Muscle layer of colon (tissue), 2 donors: Measurements from ENCODE around the gene COL25A1.
"Not testable (repeated sequence)": the region's sequence is repeated elsewhere in the genome, so short reads cannot be mapped to it uniquely, and the experiment has no call there.

ENCODE experiments used
- H3K27ac ChIP-seq: one replicate; pipeline ENCODE4 v1.7.0; 2013; ENCODE audit warnings: low read depth, mild to moderate bottlenecking, low read length, moderate library complexity
- H3K27me3 ChIP-seq, 2 donors: one replicate each; pipeline ENCODE4 v1.7.0; 2013; ENCODE audit warnings: low read length in 2 of 2, mild to moderate bottlenecking in 2 of 2; ENCODE audit not compliant: insufficient read depth in 2 of 2, control insufficient read depth in 1 of 2
- H3K36me3 ChIP-seq: one replicate; pipeline ENCODE4 v1.7.0; 2013; ENCODE audit warnings: mild to moderate bottlenecking, low read length; ENCODE audit not compliant: insufficient read depth
- H3K4me1 ChIP-seq: one replicate; pipeline ENCODE4 v1.7.0; 2013; ENCODE audit warnings: mild to moderate bottlenecking, low read length; ENCODE audit not compliant: insufficient read depth
- H3K4me3 ChIP-seq, 2 donors: one replicate each; pipeline ENCODE4 v1.7.0; 2013; ENCODE audit warnings: low read length in 2 of 2, low read depth in 1 of 2, mild to moderate bottlenecking in 1 of 2, moderate library complexity in 1 of 2
- H3K9ac ChIP-seq: one replicate; pipeline ENCODE4 v1.7.0; 2013; ENCODE audit warnings: low read length
- H3K9me3 ChIP-seq: one replicate; pipeline ENCODE4 v1.7.0; 2013; ENCODE audit warnings: mild to moderate bottlenecking, low read length
- donor health status: abdominal sarcoma.
- donor health status: Adenocarcinoma of cecum.

Gene COL25A1

GRCh38 chr4:108941904-108942430 is 360.5 kb downstream of the COL25A1 start:
- H3K27me3 ChIP-seq: no peaks in the 10 kb centered on the region
- H3K9me3 ChIP-seq: no peaks in the 10 kb centered on the region
- no peaks in the 10 kb centered on the region for H3K4me1 ChIP-seq
- no peak overlapping the region for H3K9ac ChIP-seq
- H3K4me3 ChIP-seq: no peak overlapping the region
- no peaks in the 10 kb centered on the region for H3K36me3 ChIP-seq
- no peak overlapping the region for H3K27ac ChIP-seq

- Histone ChIP-seq H3K27me3 (no peaks in the 10 kb centered on the region), H3K4me3 (no peak overlapping the region), H3K9ac (no peak overlapping the region), H3K9me3 (no peaks in the 10 kb centered on the region), H3K36me3 (no peaks in the 10 kb centered on the region), H3K27ac (no peak overlapping the region), H3K4me1 (no peaks in the 10 kb centered on the region)
Measured at GRCh38 chr4:108940634-108941033, 361.8 kb downstream of the COL25A1 start.

GRCh38 chr4:108940149-108940548 is 362.3 kb downstream of the COL25A1 start:
- no peaks in the 10 kb centered on the region for H3K27me3 ChIP-seq
- H3K9me3 ChIP-seq: no peaks in the 10 kb centered on the region
- H3K27ac ChIP-seq: no peak overlapping the region
- H3K4me1 ChIP-seq: no peaks in the 10 kb centered on the region
- no peak overlapping the region for H3K4me3 ChIP-seq
- H3K9ac ChIP-seq: no peak overlapping the region
- H3K36me3 ChIP-seq: no peaks in the 10 kb centered on the region

GRCh38 chr4:108937066-108937465 is 365.4 kb downstream of the COL25A1 start:
- H3K4me3 ChIP-seq: no peak overlapping the region
- H3K4me1 ChIP-seq: no peaks in the 10 kb centered on the region

GRCh38 chr4:108933925-108934324 is 368.5 kb downstream of the COL25A1 start:
- H3K4me1 ChIP-seq, H3K27me3 ChIP-seq, H3K9ac ChIP-seq, H3K9me3 ChIP-seq, H3K36me3 ChIP-seq, H3K27ac ChIP-seq, H3K4me3 ChIP-seq: not testable (repeated sequence)

More at GRCh38 chr4:108937066-108937465, 365.4 kb downstream of the COL25A1 start:
- Histone ChIP-seq H3K36me3 (no peaks in the 10 kb centered on the region), H3K9ac (no peak overlapping the region), H3K27ac (no peak overlapping the region), H3K27me3 (no peaks in the 10 kb centered on the region), H3K9me3 (no peaks in the 10 kb centered on the region)

- H3K4me3 ChIP-seq: no peak overlapping the region
- no peak overlapping the region for H3K9ac ChIP-seq
- no peak overlapping the region for H3K27ac ChIP-seq
- H3K27me3 ChIP-seq: no peaks in the 10 kb centered on the region
- H3K4me1 ChIP-seq: no peaks in the 10 kb centered on the region
- no peaks in the 10 kb centered on the region for H3K36me3 ChIP-seq
- H3K9me3 ChIP-seq: no peaks in the 10 kb centered on the region
Measured at GRCh38 chr4:108933046-108933445, 369.4 kb downstream of the COL25A1 start.

- H3K27me3 ChIP-seq: no peaks in the 10 kb centered on the region
- H3K27ac ChIP-seq: no peak overlapping the region
- no peaks in the 10 kb centered on the region for H3K36me3 ChIP-seq
- no peaks in the 10 kb centered on the region for H3K4me1 ChIP-seq
- no peak overlapping the region for H3K4me3 ChIP-seq
- no peaks in the 10 kb centered on the region for H3K9me3 ChIP-seq
- H3K9ac ChIP-seq: no peak overlapping the region
Measured at GRCh38 chr4:108931926-108932325, 370.5 kb downstream of the COL25A1 start.

GRCh38 chr4:108930186-108930585 is 372.3 kb downstream of the COL25A1 start:
- Histone ChIP-seq H3K36me3 (no peaks in the 10 kb centered on the region), H3K4me1 (no peaks in the 10 kb centered on the region), H3K27ac (no peak overlapping the region)

GRCh38 chr4:108926781-108927180 is 375.7 kb downstream of the COL25A1 start:
- no peaks in the 10 kb centered on the region for H3K36me3 ChIP-seq
- H3K27ac ChIP-seq: no peak overlapping the region
- H3K9ac ChIP-seq: no peak overlapping the region
- H3K27me3 ChIP-seq: no peaks in the 10 kb centered on the region
- H3K4me3 ChIP-seq: no peak overlapping the region
- no peaks in the 10 kb centered on the region for H3K4me1 ChIP-seq
- H3K9me3 ChIP-seq: no peaks in the 10 kb centered on the region

More at GRCh38 chr4:108930186-108930585, 372.3 kb downstream of the COL25A1 start:
- Histone ChIP-seq H3K27me3 (no peaks in the 10 kb centered on the region), H3K4me3 (no peak overlapping the region), H3K9ac (no peak overlapping the region), H3K9me3 (no peaks in the 10 kb centered on the region)

GRCh38 chr4:108926061-108926460 is 376.4 kb downstream of the COL25A1 start:
- H3K36me3 ChIP-seq: no peaks in the 10 kb centered on the region
- H3K4me1 ChIP-seq: no peaks in the 10 kb centered on the region
- H3K9ac ChIP-seq: no peak overlapping the region
- H3K27me3 ChIP-seq: no peaks in the 10 kb centered on the region
- H3K9me3 ChIP-seq: no peaks in the 10 kb centered on the region
- H3K4me3 ChIP-seq: no peak overlapping the region
- no peak overlapping the region for H3K27ac ChIP-seq

GRCh38 chr4:108922191-108922590 is 380.3 kb downstream of the COL25A1 start:
- Histone ChIP-seq H3K4me1 (no peaks in the 10 kb centered on the region), H3K9ac (no peak overlapping the region), H3K27me3 (no peaks in the 10 kb centered on the region), H3K27ac (no peak overlapping the region), H3K36me3 (no peaks in the 10 kb centered on the region), H3K4me3 (no peak overlapping the region), H3K9me3 (no peaks in the 10 kb centered on the region)

GRCh38 chr4:108920395-108921087 is 381.9 kb downstream of the COL25A1 start:
- H3K9ac ChIP-seq: no peak overlapping the region
- H3K36me3 ChIP-seq: no peaks in the 10 kb centered on the region
- H3K27ac ChIP-seq: no peak overlapping the region
- no peak overlapping the region for H3K4me3 ChIP-seq
- no peaks in the 10 kb centered on the region for H3K4me1 ChIP-seq
- no peaks in the 10 kb centered on the region for H3K27me3 ChIP-seq
- no peaks in the 10 kb centered on the region for H3K9me3 ChIP-seq
